Omental fat pad (tissue), 4 donors: ENCODE data around the gene MMRN1. TPM values are rescaled to one million over a fixed set of nuclear protein-coding genes. Genes with fewer than 3 reads are reported as not detected.

ENCODE experiments used
- ATAC-seq: fragments of 150-250 bp; one replicate; pipeline ENCODE4 v1.9.1; 2016; ENCODE audit warnings: mild to moderate bottlenecking, moderate library complexity; ENCODE audit not compliant: low FRiP score
- DNase-seq: peaks from one replicate; pipeline ENCODE4 v3.0.0-alpha.2; 2019; ENCODE audit warnings: low spot score
- total RNA-seq, 4 donors: library from RNA; depleted of rRNA; stranded (reverse); fragments of >200 nt; gene quantifications; one replicate each; pipeline ENCODE4 v1.1.0, GENCODE V29; 2016
- TF ChIP-seq, protein P1 (sequence below), 3 donors: fragments of 450-650 bp; IDR thresholded peaks; one replicate each; pipeline ENCODE4 v1.5.1; 2016 to 2017; ENCODE audit warnings: antibody characterized with exemption in 3 of 3, mild to moderate bottlenecking in 3 of 3, moderate library complexity in 2 of 3

Gene MMRN1
- total RNA-seq, 4 donors from 2014 or later, result 8.0 to 79.6 (median 57.7) TPM

DNA sequence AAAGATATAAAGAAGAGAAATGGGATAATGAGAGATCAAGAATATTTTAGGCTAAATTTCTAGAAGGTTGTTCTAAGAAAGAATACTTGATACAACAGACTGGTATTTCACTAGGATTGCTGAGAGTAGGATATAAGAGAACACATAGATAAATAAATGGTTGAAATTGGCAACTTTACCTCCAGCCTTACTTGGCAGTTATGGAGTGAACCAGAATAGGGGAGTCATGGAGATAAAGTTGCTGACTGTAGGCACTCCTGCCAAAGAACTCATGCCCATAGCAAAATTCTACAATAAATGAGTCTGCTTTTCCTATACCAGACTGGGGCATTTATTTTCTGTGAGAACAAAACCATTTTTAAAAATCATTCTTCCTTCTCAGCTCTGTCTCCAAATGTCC lies 26.4 kb upstream of the MMRN1 start:
- no peak for DNase-seq
- TF ChIP-seq, protein P1, sequence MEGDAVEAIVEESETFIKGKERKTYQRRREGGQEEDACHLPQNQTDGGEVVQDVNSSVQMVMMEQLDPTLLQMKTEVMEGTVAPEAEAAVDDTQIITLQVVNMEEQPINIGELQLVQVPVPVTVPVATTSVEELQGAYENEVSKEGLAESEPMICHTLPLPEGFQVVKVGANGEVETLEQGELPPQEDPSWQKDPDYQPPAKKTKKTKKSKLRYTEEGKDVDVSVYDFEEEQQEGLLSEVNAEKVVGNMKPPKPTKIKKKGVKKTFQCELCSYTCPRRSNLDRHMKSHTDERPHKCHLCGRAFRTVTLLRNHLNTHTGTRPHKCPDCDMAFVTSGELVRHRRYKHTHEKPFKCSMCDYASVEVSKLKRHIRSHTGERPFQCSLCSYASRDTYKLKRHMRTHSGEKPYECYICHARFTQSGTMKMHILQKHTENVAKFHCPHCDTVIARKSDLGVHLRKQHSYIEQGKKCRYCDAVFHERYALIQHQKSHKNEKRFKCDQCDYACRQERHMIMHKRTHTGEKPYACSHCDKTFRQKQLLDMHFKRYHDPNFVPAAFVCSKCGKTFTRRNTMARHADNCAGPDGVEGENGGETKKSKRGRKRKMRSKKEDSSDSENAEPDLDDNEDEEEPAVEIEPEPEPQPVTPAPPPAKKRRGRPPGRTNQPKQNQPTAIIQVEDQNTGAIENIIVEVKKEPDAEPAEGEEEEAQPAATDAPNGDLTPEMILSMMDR (IDR thresholded peaks at IDR 0.05), result no peak
- ATAC-seq, result no peak

DNA sequence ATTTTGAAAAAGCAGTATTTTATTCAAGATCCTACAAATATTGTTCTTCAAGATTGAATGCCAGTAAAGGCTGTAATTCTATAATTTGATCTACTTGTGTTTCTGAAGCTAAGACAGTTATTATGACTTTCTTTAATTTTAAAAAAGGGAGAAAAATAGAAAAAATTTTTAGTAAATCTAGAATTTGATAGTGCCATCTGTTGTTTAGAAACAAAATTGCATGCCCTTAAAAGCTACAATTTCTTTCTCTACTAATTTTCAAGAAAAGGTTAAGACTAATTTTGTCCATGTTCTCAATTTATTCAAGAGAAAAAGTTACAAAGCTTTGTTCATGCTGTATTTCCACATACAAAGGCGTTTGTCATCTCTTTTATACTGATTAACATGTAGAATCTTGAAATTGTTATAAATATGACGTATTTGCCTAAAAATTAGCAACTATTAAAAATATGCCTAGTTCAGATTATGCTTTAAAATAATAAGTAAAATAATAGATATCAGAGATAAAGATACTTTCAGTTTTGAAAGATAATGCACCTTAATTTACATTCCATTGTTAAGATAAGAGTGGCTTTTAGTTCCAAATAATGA lies 25.6 kb upstream of the MMRN1 start:
- DNase-seq (no peak), ATAC-seq (no peak)
- TF ChIP-seq, protein P1 (IDR thresholded peaks at IDR 0.05), result no peak

DNA sequence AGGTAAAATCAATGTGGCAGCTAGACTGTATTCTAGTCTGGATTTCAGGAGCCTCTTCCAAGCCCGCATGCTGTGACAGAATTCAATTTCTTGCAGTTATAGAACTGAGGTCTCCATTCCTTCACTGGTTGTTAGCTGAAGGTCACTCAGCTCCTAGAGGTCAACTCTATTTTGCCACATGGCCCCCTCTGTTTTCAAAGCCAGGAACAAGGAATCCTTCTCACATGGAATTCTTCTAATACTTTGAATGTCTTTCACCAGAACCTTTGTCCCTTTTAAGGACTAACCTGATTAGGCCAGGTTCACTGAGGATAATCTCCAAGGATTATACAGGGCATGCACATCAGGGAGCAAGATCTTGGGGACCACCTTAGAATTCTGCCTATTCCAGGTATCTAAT lies 23.4 kb upstream of the MMRN1 start:
- no peak for DNase-seq
- TF ChIP-seq, protein P1 (IDR thresholded peaks at IDR 0.05), result no peak
- no peak for ATAC-seq

DNA sequence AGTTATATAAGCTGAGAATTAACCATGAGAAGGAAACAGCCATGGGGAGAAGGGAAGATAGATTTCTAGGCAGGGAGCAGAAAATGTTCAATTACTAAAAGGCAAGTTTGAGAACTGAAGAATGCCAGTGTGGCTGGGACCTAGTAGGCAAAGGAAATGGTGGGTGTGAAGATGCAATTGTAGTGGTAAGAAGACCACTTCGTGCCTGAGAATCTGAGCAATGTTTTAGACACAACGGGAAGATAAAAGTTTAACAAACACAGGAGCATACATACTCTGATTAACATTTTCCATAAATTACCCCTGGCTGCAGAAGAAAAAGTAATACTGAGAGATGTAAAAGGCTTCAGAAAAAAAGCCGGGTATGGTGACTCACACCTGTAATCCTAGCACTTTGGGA lies 18.1 kb upstream of the MMRN1 start:
- DNase-seq, result no peak
- TF ChIP-seq, protein P1 (IDR thresholded peaks at IDR 0.05), result no peak
- no peak for ATAC-seq

DNA sequence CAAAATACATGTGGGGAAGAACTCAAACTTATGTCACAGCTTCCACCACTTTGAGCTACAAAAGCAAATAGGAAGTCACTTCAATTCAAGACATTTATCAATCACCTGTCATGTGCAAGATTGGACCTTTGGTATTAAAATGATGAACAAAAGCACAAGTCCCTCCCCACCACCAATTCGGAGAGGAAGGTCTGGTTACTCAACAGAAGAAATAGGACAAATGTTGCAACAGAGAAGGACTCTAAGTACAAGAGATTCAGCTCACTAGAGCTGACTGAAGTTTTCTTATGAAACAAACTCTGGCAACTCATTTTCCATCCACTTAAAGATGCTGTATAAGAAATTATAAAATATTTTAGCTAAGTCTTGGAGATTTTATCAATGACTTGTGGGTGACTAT lies 16.0 kb upstream of the MMRN1 start:
- TF ChIP-seq, protein P1 (IDR thresholded peaks at IDR 0.05), result no peak
- ATAC-seq, result no peak
- no peak for DNase-seq

DNA sequence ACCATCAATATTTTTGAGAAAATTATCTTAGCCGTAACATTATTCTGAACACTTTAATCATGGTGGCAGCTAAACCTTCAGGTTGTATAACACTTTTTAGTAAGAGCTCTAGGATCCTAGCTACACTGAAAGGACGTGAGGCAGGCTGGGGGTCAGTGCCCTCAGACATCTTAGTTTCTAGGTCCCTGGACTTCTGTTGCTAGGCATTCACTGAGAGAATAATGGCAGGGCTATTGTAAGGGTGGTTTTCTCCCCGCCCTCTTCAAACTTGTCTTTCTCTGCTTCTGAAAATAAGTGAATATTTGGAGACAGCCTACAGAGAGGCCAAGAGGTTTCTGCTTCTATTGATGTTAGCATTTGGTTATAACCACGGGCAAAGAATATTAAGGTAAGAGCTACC lies 15.4 kb upstream of the MMRN1 start:
- DNase-seq (no peak), ATAC-seq (no peak)
- TF ChIP-seq, protein P1 (IDR thresholded peaks at IDR 0.05), result no peak

DNA sequence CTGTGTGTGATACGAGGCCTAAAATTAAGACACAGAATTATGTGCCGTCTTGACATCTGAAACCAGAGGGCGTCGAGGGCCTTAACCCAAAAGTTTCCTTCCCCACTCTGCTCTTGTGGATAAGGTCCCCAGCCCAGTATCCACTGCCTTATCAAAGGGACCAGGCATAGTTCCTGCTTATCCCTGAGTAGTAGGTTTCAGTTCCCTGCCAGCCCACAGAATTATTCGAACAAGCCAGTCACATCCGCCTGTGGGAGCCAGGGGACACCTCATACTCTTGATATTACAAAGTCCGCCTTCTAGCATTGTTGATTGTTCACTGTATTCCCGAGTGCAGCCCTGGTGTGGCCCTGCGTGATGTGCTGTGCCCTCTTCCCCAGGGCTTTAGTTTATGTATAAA lies 5.4 kb upstream of the MMRN1 start:
- DNase-seq (no peak), ATAC-seq (no peak)
- TF ChIP-seq, protein P1 (IDR thresholded peaks at IDR 0.05), result no peak
